Fibroblast of pulmonary artery (primary cell): ENCODE data around the gene GALNT9.
"Not testable (repeated sequence)": the region's sequence is repeated elsewhere in the genome, so short reads cannot be mapped to it uniquely, and the experiment has no call there.

Experiments
- DNase-seq: peaks from one replicate; pipeline ENCODE4 v3.0.0-alpha.2; 2010; ENCODE audit warnings: low read depth
- H3K4me3 ChIP-seq: replicated peaks from 2 replicates; pipeline ENCODE4 v1.5.1; 2011; ENCODE audit warnings: low read depth, mild to moderate bottlenecking, control low read depth, low read length, moderate library complexity
- CTCF ChIP-seq: IDR thresholded peaks from 2 replicates; pipeline ENCODE4 v1.5.1; 2011; ENCODE audit warnings: mild to moderate bottlenecking, control low read depth, low read length, inconsistent platforms; ENCODE audit errors: missing control alignments

The GALNT9 gene

GRCh38 chr12:132248453-132249167 lies 80.8 kb downstream of the GALNT9 start:
- H3K4me3 ChIP-seq, result no peak overlapping the region
- no peak for TF ChIP-seq CTCF
- peak; percentile 64 for DNase-seq

- no peak for TF ChIP-seq CTCF
- no peak overlapping the region for H3K4me3 ChIP-seq
- DNase-seq, result no peak
These were observed 81.5 kb downstream of the GALNT9 start for GRCh38 chr12:132247718-132248452.

- no peak for DNase-seq
- no peak overlapping the region for H3K4me3 ChIP-seq
- TF ChIP-seq CTCF, result no peak
These were observed 82.2 kb downstream of the GALNT9 start for GRCh38 chr12:132246997-132247717.

GRCh38 chr12:132245521-132246101 lies 83.8 kb downstream of the GALNT9 start:
- no peak overlapping the region for H3K4me3 ChIP-seq
- no peak for DNase-seq
- no peak for TF ChIP-seq CTCF

GRCh38 chr12:132244724-132245295 lies 84.6 kb downstream of the GALNT9 start:
- DNase-seq, result no peak
- H3K4me3 ChIP-seq, result no peak overlapping the region
- TF ChIP-seq CTCF, result no peak

GRCh38 chr12:132243596-132244310 lies 85.6 kb downstream of the GALNT9 start:
- no peak for DNase-seq
- no peak overlapping the region for H3K4me3 ChIP-seq
- no peak for TF ChIP-seq CTCF

- not testable (repeated sequence) for H3K4me3 ChIP-seq, DNase-seq
These were observed 86.2 kb downstream of the GALNT9 start for GRCh38 chr12:132243171-132243570.

GRCh38 chr12:132240669-132241007 lies 88.8 kb downstream of the GALNT9 start:
- not testable (repeated sequence) for H3K4me3 ChIP-seq

More at GRCh38 chr12:132240669-132241007, 88.8 kb downstream of the GALNT9 start:
- DNase-seq, result not testable (repeated sequence)
